Stimulated activated CD4-positive, alpha-beta T cell treated with anti-CD3 and anti-CD28 coated beads, Interleukin-12 subunit alpha, Interleukin-12 subunit beta, amount 100 ng/mL, for 24 hours (primary cell): ENCODE data around the gene GSN.

Source experiments
- DNase-seq, 2 experiments: peaks; one replicate each; pipeline ENCODE4 v3.0.0-alpha.2; 2020; ENCODE audit warnings: low read depth in 2 of 2

GSN gene

GRCh38 chr9:121267689-121268597 lies at the start of gene GSN:
TSS of gene GSN (plus strand) at chr9:121268162. CDS start at chr9:121301972, 33,810 bp downstream.
- DNase-seq, result peak; percentile 14 to 43

GRCh38 chr9:121218357-121219027 lies 49.5 kb upstream of the GSN start:
- DNase-seq, result no peak

- no peak for DNase-seq
Observed at GRCh38 chr9:121219530-121219929, 48.4 kb upstream of the GSN start.

GRCh38 chr9:121220996-121221663 lies 46.8 kb upstream of the GSN start:
- DNase-seq, result no peak

- no peak for DNase-seq
Observed at GRCh38 chr9:121221664-121222055, 46.3 kb upstream of the GSN start.

GRCh38 chr9:121222524-121223171 lies 45.3 kb upstream of the GSN start:
- DNase-seq, result no peak

- no peak for DNase-seq
Observed at GRCh38 chr9:121225240-121225639, 42.7 kb upstream of the GSN start.

- DNase-seq, result no peak
Observed at GRCh38 chr9:121226175-121226574, 41.8 kb upstream of the GSN start.

- no peak for DNase-seq
Observed at GRCh38 chr9:121227862-121228261, 40.1 kb upstream of the GSN start.

GRCh38 chr9:121230256-121230655 lies 37.7 kb upstream of the GSN start:
- DNase-seq, result no peak

- DNase-seq, result no peak
Observed at GRCh38 chr9:121232251-121232650, 35.7 kb upstream of the GSN start.

GRCh38 chr9:121233906-121234831 lies 33.8 kb upstream of the GSN start:
- DNase-seq, result no peak

- no peak for DNase-seq
Observed at GRCh38 chr9:121234832-121235161, 33.2 kb upstream of the GSN start.

- DNase-seq, result no peak
Observed at GRCh38 chr9:121235512-121235911, 32.5 kb upstream of the GSN start.

GRCh38 chr9:121237916-121238315 lies 30.0 kb upstream of the GSN start:
- DNase-seq, result no peak

- DNase-seq, result no peak
Observed at GRCh38 chr9:121239071-121239470, 28.9 kb upstream of the GSN start.

- no peak for DNase-seq
Observed at GRCh38 chr9:121239851-121240250, 28.1 kb upstream of the GSN start.

- DNase-seq, result no peak
Observed at GRCh38 chr9:121240472-121241135, 27.4 kb upstream of the GSN start.

- no peak for DNase-seq
Observed at GRCh38 chr9:121242219-121242958, 25.6 kb upstream of the GSN start.

GRCh38 chr9:121242959-121243346 lies 25.0 kb upstream of the GSN start:
- DNase-seq, result no peak
